GM12864 (cell line): Measurements from ENCODE around the gene FOLR3.
A peak's percentile ranks its signal among the peaks of the same experiment; 100 is the strongest.

Experiments used
- DNase-seq: peaks from one replicate; pipeline ENCODE4 v3.0.0-alpha.2; 2011; ENCODE audit warnings: low read depth
- H3K4me3 ChIP-seq: 2 replicates; pipeline ENCODE4 v1.5.1; 2011; ENCODE audit warnings: mild to moderate bottlenecking, low read depth, low read length, control low read depth
- TF ChIP-seq, protein P1 (sequence below): IDR thresholded peaks from 2 replicates; pipeline ENCODE4 v1.5.1; 2011; ENCODE audit warnings: low read depth, mild to moderate bottlenecking, moderate library complexity, low read length, control low read depth, inconsistent platforms; ENCODE audit errors: missing control alignments

Gene FOLR3

DNA sequence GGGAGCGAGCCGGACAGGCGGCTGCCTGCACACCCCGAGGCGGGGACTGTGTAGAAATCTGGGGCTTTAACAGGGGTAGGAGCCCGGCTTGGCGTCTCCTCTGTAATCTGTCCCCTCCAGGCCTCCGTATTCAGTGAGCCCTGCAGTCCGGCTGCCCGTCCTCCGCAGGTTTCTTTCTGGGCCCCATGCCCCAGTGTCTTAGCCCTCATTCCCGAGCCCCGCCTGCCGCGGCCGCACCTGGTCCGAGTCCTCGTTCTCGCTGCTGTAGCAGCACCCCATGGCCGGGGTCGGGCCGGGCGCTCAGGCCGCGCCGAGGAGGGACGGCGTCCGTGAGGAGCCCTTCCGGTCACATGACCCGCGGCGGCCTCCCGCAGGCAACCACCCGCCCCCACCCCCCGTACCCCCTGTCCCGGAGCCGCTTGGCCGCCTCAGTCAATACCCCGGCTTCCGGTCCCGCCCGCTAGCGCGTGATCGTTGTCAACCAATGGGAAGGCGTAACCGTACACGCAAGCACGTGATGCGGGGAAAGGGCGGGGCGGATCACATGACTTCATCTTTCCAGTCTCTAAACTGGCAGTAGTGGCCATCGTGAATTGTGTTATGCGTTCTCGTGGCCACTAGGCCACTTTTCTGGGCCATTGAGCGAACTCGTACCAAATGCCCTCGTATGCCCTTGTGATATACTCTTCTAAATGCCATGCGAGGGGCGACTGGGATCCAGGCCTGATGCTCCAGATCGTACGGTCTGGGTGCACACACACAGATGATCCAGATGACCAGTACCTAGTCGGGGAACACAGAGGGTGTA lies 32.4 kb upstream of the FOLR3 start, which contains the start of gene LAMTOR1:
LAMTOR1 (minus strand) TSS at position 352 of the 808 bp plus-strand sequence; CDS start at position 279, 73 bp downstream.
- peak within 1 kb of the TSS; percentile 95 for H3K4me3 ChIP-seq
- DNase-seq = peak; percentile 97
- TF ChIP-seq, protein P1, sequence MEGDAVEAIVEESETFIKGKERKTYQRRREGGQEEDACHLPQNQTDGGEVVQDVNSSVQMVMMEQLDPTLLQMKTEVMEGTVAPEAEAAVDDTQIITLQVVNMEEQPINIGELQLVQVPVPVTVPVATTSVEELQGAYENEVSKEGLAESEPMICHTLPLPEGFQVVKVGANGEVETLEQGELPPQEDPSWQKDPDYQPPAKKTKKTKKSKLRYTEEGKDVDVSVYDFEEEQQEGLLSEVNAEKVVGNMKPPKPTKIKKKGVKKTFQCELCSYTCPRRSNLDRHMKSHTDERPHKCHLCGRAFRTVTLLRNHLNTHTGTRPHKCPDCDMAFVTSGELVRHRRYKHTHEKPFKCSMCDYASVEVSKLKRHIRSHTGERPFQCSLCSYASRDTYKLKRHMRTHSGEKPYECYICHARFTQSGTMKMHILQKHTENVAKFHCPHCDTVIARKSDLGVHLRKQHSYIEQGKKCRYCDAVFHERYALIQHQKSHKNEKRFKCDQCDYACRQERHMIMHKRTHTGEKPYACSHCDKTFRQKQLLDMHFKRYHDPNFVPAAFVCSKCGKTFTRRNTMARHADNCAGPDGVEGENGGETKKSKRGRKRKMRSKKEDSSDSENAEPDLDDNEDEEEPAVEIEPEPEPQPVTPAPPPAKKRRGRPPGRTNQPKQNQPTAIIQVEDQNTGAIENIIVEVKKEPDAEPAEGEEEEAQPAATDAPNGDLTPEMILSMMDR = peak; percentile 59

DNA sequence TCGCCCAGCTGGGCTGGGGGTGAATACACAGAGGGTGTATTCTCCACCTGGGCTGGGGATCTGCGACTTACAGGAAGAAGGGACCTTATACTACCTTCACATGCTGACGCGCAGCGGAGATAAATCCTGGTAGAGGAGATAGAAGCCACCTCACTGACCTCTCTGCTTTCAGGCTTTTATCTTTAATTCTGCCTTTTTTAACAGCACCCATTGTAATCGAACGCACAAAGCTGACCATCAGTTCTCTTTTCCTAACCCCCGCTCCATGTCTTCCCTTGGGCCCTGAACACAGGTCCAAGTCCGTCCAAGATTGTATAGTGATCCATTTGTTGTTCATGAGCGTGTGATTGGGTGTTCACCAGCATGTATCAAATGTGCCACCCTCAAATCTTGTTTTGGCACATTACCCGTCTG lies 31.8 kb upstream of the FOLR3 start:
- TF ChIP-seq, protein P1 = peak; percentile 0
- no peak for DNase-seq
- H3K4me3 ChIP-seq = peak overlapping the region; percentile 9

DNA sequence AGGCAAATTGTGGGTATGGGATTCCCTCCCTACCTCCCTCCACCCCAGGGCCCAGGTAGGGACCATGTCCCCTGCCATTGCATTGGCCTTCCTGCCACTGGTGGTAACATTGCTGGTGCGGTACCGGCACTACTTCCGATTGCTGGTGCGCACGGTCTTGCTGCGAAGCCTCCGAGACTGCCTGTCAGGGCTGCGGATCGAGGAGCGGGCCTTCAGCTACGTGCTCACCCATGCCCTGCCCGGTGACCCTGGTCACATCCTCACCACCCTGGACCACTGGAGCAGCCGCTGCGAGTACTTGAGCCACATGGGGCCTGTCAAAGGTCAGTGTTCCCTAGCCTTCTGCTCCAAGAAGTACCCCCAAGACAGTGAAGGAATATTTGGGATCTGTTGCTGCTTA lies 29.6 kb upstream of the FOLR3 start, which contains the start of gene TOMT:
TOMT (plus strand) TSS at position 37 of the 400 bp plus-strand sequence; CDS start at position 65, 28 bp downstream.
- DNase-seq = no peak
- TF ChIP-seq, protein P1 = no peak

DNA sequence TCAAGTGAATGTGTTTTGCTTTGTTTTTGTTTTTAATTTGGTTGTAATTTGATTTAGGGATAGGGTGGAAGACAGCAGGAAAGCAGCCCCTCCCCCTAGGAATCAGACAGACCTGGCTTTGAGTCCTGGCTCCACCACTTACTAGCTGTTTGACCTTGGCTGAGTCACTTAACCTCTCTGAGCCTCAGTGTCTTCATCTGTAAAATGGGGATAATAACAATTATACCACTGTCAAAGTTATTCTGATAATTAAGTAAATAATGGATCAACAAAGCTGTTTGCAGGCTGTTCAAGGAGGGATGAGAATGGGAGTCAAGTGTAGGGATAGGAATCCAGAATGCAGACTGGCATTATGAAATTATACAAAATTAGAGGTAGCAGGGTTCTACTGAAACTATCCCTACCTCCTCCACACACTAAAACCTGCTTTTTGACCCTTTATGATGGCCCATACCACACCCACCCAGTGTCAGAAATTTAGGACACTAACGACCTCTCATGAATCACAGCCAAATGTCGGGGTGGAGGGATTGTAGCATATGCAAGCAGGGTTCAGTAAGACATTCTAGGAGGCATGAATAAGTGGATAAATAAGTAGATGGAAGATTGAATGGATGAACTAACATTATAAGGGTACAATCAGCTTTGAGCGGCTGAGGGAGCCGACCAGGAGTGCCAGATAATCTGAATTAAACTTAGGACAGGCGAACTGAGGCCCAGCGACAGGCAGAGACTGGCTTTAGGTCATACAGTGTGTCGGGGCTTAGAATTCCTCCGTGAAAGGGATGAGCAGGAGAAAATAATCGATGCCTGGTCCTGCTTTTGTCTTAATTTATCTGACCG lies 24.0 kb upstream of the FOLR3 start:
- TF ChIP-seq, protein P1 = no peak
- peak overlapping the region; percentile 72 for H3K4me3 ChIP-seq
- no peak for DNase-seq

More for the DNA sequence above, 29.6 kb upstream of the FOLR3 start, which contains the start of gene TOMT:
- H3K4me3 ChIP-seq = no peak within 1 kb of the TSS

DNA sequence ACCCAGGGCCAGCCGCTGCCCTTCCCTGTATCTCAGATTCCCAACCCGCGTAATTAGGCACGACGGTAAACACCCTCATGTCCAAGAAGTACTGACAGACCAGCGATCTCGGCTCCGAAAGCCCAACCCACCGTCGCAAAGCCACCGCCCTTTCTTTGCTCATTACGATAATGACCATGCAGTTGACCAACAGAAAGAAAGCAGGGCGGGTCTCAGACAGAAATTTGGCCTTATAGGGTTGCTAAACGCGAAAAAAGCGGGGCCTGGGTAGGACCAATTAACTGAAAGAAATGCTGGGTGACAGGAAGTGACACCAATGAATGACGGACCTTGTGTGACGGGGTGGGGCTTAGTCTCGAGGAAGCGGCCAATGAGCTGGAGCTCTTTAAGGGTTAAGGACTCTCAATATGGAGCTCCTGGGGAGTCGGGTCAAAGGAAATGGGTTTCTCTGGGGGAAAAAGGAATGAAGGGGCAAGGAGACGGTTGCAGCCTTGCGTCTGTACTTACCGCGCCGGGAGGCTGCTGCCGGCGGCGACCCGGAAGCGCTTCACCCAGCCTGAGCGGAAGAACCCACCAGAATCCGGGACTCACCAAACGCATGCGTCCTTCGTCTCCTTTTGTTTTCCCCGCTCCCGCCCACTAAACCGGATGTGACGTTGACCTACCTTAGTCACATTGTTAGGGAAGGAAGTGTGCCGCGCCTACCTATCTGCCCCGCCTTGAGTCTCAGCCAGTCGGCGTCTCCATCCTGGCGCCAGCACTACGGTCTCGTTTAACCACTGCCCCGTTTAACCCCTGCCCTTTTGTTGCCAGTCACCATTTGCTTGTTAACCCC lies 23.2 kb upstream of the FOLR3 start, which contains the start of gene ANAPC15:
ANAPC15 (minus strand) TSS at position 553 of the 835 bp plus-strand sequence. CDS start 1,419 bp downstream, outside the sequence.
- peak within 1 kb of the TSS; percentile 72 for H3K4me3 ChIP-seq
- DNase-seq = peak; percentile 99
- TF ChIP-seq, protein P1 = no peak
